Fibroblast of lung (primary cell): ENCODE results near the gene OR5C1.

Source experiments
- EZH2 ChIP-seq: IDR thresholded peaks from 2 replicates; pipeline ENCODE4 v1.5.1; 2012; ENCODE audit warnings: low read length, control low read depth, mild to moderate bottlenecking; ENCODE audit errors: missing control alignments
- TF ChIP-seq, protein P1 (sequence below), 2 donors: IDR thresholded peaks in 1 of 2; conservative IDR thresholded peaks in 1 of 2; 1 replicate in 1 of 2; 2 replicates in 1 of 2; pipeline ENCODE4 v1.5.1; 2011 to 2012; ENCODE audit warnings: low read length in 2 of 2, control low read depth in 1 of 2, inconsistent platforms in 1 of 2, low read depth in 1 of 2, mild to moderate bottlenecking in 1 of 2

DNA sequence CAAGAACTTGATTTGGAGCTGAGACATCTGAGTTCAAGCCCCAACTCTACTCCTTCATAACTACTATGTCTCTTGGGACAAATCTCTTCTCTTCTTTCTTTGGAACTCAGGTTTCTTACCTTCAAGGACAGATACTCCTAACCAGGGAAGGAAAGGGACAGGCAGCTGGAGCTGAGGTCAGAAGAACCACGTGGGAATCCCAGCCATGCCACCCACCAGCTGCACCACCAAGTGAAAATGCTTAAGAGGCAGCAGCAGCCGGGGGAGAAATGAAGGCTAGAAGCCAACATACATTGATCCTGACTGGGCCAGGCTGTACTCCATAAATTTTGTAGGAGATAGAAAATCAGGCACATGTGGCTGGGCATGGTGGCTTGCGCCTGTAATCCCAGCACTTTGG lies 9.6 kb upstream of the OR5C1 start:
- TF ChIP-seq, protein P1, sequence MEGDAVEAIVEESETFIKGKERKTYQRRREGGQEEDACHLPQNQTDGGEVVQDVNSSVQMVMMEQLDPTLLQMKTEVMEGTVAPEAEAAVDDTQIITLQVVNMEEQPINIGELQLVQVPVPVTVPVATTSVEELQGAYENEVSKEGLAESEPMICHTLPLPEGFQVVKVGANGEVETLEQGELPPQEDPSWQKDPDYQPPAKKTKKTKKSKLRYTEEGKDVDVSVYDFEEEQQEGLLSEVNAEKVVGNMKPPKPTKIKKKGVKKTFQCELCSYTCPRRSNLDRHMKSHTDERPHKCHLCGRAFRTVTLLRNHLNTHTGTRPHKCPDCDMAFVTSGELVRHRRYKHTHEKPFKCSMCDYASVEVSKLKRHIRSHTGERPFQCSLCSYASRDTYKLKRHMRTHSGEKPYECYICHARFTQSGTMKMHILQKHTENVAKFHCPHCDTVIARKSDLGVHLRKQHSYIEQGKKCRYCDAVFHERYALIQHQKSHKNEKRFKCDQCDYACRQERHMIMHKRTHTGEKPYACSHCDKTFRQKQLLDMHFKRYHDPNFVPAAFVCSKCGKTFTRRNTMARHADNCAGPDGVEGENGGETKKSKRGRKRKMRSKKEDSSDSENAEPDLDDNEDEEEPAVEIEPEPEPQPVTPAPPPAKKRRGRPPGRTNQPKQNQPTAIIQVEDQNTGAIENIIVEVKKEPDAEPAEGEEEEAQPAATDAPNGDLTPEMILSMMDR (conservative IDR thresholded peaks at IDR 0.05 in 1 of 2, IDR thresholded peaks at IDR 0.05 in 1 of 2; ENCODE audit: low read depth in 1 of 2, low read length in 2 of 2): no peak
- TF ChIP-seq EZH2: no peak
